H1 (cell line): ENCODE measurements around the gene MACF1.

Source experiments
- EGR1 ChIP-seq: IDR thresholded peaks from 2 replicates; pipeline ENCODE4 v1.6.1; 2011; ENCODE audit warnings: low read depth, low read length, borderline replicate concordance
- EZH2 ChIP-seq: fragments of 200-600 bp; sonication (generic); IDR thresholded peaks from 2 replicates; pipeline ENCODE4 v1.7.1; 2012; ENCODE audit warnings: low read depth, mild to moderate bottlenecking, moderate library complexity, low read length, inconsistent platforms; ENCODE audit not compliant: severe bottlenecking
- MAFK ChIP-seq: IDR thresholded peaks from 2 replicates; pipeline ENCODE4 v1.6.1; 2012; ENCODE audit warnings: low read depth, mild to moderate bottlenecking, improper control_type of control experiment, low read length
- POLR2AphosphoS5 ChIP-seq: IDR thresholded peaks from 2 replicates; pipeline ENCODE4 v1.6.1; 2011; ENCODE audit warnings: low read depth, low read length
- YY1 ChIP-seq: IDR thresholded peaks from 2 replicates; pipeline ENCODE4 v1.6.1; 2011; ENCODE audit warnings: low read depth, mild to moderate bottlenecking, low read length
- TF ChIP-seq, protein P1 (sequence below): IDR thresholded peaks from 2 replicates; pipeline ENCODE4 v1.6.1; 2012; ENCODE audit warnings: inconsistent platforms

DNA sequence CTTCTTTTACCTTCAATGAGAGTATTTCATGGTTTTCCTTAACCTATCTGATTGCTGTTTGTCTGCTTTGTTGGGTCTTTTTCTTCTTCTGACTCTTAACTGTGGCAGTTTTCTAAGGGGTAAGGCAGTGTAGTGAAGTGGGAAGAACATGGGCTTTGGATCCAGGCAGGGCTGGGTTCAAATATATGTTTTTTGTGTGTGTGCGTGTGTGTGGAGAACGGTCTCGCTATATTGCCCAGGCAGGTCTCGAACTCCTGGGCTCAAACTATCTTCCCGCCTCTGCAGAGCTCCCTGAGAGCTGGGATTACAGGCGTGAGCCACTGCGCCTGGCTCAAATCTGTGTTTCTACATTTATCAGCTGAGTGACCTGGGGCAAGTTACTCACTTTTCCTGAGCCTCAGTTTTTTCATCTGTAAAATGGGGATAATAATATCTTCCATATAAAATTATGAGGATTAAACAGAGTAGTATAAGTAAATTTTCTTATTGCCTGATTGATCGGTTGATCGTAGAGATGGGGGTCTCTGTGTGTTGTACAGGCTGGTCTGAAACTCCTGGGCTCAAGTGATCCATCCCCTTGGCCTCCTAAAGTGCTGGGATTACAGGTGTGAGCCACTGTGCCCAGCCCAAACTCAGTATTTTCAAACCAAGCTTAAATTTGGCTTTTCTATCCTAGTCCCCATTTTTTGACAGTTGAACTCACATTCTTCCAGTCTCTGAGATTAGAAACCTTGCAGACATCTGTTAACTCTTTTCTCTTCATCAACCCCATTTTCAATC is 36.0 kb upstream of the MACF1 start:
- TF ChIP-seq POLR2AphosphoS5, result no peak
- no peak for TF ChIP-seq MAFK
- no peak for TF ChIP-seq EGR1
- TF ChIP-seq YY1, result no peak
- TF ChIP-seq, protein P1, sequence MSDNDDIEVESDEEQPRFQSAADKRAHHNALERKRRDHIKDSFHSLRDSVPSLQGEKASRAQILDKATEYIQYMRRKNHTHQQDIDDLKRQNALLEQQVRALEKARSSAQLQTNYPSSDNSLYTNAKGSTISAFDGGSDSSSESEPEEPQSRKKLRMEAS, result no peak
- TF ChIP-seq EZH2, result no peak
